Measurements from ENCODE around the gene STK11IP.

Gene STK11IP

DNA sequence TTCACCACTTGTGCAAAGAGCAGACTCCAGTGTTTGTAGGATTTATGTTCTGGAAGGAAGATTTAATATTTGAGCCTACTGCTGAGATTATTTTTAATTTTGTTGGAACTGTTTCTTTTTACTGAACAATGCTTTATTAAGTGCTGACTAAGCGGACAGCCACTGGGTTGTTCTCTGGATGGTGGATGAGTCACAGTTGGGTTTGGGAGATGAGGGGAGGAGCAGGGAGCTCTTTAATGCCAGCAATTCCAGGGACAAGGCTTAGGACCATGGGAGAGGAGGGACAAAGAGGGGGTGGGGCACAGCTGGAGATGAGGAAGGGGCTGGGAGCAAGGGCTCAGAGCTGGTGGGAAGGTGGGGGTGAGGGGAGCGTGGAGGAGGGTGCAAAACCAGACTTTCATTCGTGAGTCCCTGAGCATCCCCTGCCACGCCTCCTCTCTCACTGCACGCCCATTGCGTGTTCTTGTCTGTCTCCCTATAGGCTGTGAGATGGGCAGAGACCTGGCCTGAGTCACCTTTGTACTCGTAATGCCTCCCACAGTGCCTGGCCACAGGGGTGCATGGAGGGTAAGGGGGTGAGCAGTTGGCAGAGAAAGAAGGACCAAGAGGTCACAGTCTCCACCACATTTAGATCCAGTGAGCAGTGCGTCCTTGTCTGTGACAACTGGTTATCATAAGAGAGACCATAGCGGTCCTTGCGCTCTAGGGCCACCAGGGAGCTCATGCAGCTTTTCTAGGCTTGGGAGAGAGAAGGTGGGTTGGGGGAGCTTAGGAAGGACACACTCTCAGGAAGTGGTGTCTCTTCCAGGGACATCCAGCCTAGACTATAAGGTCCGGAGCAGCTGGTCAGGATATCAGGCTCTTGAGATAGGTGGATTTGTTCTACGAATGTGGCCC, 48.2 kb downstream of the STK11IP start:
- Histone ChIP-seq H3K36me3 (ENCODE audit: low read length) (no peaks in the 10 kb centered on the region), H3K9me2 (replicated peaks; ENCODE audit: insufficient read depth, low read length) (no peaks in the 10 kb centered on the region), H3K9me3 (ENCODE audit: insufficient read depth, low read length) (no peaks in the 10 kb centered on the region), H3K79me2 (ENCODE audit: insufficient read depth, low read length) (no peaks in the 10 kb centered on the region), H3F3A (ENCODE audit: insufficient read depth) (no peaks in the 10 kb centered on the region), H2AFZ (ENCODE audit: low read depth, low read length, severe bottlenecking) (no peak overlapping the region), H3K9ac (ENCODE audit: low read length) (no peak overlapping the region), H4K20me1 (ENCODE audit: low read depth, low read length) (no peaks in the 10 kb centered on the region), H3K4me2 (ENCODE audit: low read depth, low read length, poor library complexity, severe bottlenecking) (no peak overlapping the region), H3K27ac (ENCODE audit: low read depth, low read length) (no peak overlapping the region), H3K27me3 (ENCODE audit: low read length) (no peaks in the 10 kb centered on the region), H3K4me3 (ENCODE audit: insufficient read depth, low read length, poor library complexity, severe bottlenecking) (no peak overlapping the region)
- no peak for TF ChIP-seq EZH2phosphoT487 (conservative IDR thresholded peaks at IDR 0.05; ENCODE audit: low read length)
- TF ChIP-seq, protein P1, sequence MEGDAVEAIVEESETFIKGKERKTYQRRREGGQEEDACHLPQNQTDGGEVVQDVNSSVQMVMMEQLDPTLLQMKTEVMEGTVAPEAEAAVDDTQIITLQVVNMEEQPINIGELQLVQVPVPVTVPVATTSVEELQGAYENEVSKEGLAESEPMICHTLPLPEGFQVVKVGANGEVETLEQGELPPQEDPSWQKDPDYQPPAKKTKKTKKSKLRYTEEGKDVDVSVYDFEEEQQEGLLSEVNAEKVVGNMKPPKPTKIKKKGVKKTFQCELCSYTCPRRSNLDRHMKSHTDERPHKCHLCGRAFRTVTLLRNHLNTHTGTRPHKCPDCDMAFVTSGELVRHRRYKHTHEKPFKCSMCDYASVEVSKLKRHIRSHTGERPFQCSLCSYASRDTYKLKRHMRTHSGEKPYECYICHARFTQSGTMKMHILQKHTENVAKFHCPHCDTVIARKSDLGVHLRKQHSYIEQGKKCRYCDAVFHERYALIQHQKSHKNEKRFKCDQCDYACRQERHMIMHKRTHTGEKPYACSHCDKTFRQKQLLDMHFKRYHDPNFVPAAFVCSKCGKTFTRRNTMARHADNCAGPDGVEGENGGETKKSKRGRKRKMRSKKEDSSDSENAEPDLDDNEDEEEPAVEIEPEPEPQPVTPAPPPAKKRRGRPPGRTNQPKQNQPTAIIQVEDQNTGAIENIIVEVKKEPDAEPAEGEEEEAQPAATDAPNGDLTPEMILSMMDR (IDR thresholded peaks at IDR 0.05; ENCODE audit: insufficient read depth, low read length, poor library complexity, severe bottlenecking) = no peak

DNA sequence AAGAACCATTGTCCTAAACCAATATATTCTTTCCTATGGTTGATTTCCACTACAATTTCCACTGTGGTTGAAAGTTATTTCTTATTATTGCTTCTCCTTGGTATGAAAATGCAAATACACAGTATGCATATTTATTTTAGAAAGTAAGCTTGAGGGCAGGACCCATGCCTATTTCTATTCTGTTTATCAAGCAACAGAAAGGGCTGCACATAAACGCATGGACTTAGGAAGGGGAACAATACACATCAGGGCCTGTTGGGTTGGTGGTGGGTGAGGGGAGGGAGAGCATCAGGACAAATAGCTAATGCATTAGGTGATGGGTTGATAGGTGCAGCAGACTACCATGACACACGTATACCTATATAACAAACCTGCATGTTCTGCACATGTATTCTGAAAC, 50.5 kb downstream of the STK11IP start:
- Histone ChIP-seq H3K36me3 (ENCODE audit: low read length) (no peaks in the 10 kb centered on the region), H3K9me2 (replicated peaks; ENCODE audit: insufficient read depth, low read length) (no peaks in the 10 kb centered on the region), H3K27me3 (ENCODE audit: low read length) (no peaks in the 10 kb centered on the region), H3F3A (ENCODE audit: insufficient read depth) (no peaks in the 10 kb centered on the region), H3K4me2 (ENCODE audit: low read depth, low read length, poor library complexity, severe bottlenecking) (no peak overlapping the region), H3K9ac (ENCODE audit: low read length) (no peak overlapping the region), H3K79me2 (ENCODE audit: insufficient read depth, low read length) (no peaks in the 10 kb centered on the region), H4K20me1 (ENCODE audit: low read depth, low read length) (no peaks in the 10 kb centered on the region), H3K9me3 (ENCODE audit: insufficient read depth, low read length) (no peaks in the 10 kb centered on the region), H3K27ac (ENCODE audit: low read depth, low read length) (no peak overlapping the region), H2AFZ (ENCODE audit: low read depth, low read length, severe bottlenecking) (no peak overlapping the region), H3K4me3 (ENCODE audit: insufficient read depth, low read length, poor library complexity, severe bottlenecking) (no peak overlapping the region)
- TF ChIP-seq EZH2phosphoT487 (conservative IDR thresholded peaks at IDR 0.05; ENCODE audit: low read length) = no peak
- TF ChIP-seq, protein P1 (IDR thresholded peaks at IDR 0.05; ENCODE audit: insufficient read depth, low read length, poor library complexity, severe bottlenecking) = no peak

- H3K27ac ChIP-seq (ENCODE audit: low read depth, low read length) = no peak overlapping the region
- no peaks in the 10 kb centered on the region for H3K9me3 ChIP-seq (ENCODE audit: insufficient read depth, low read length)
- no peaks in the 10 kb centered on the region for H3K9me2 ChIP-seq (replicated peaks; ENCODE audit: insufficient read depth, low read length)
Measured at GRCh38 chr2:219648963-219649362, 51.3 kb downstream of the STK11IP start.

More at GRCh38 chr2:219648963-219649362, 51.3 kb downstream of the STK11IP start:
- H3K27me3 ChIP-seq (ENCODE audit: low read length) = no peaks in the 10 kb centered on the region
- H3K4me2 ChIP-seq (ENCODE audit: low read depth, low read length, poor library complexity, severe bottlenecking) = no peak overlapping the region
- H2AFZ ChIP-seq (ENCODE audit: low read depth, low read length, severe bottlenecking) = no peak overlapping the region
- TF ChIP-seq, protein P1 (IDR thresholded peaks at IDR 0.05; ENCODE audit: insufficient read depth, low read length, poor library complexity, severe bottlenecking) = no peak
- TF ChIP-seq EZH2phosphoT487 (conservative IDR thresholded peaks at IDR 0.05; ENCODE audit: low read length) = no peak
- no peaks in the 10 kb centered on the region for H4K20me1 ChIP-seq (ENCODE audit: low read depth, low read length)
- H3K4me3 ChIP-seq (ENCODE audit: insufficient read depth, low read length, poor library complexity, severe bottlenecking) = no peak overlapping the region
- H3K79me2 ChIP-seq (ENCODE audit: insufficient read depth, low read length) = no peaks in the 10 kb centered on the region
- no peaks in the 10 kb centered on the region for H3K36me3 ChIP-seq (ENCODE audit: low read length)
- no peak overlapping the region for H3K9ac ChIP-seq (ENCODE audit: low read length)
- H3F3A ChIP-seq (ENCODE audit: insufficient read depth) = no peaks in the 10 kb centered on the region
